ENCODE results near the gene FLOT2. TPM values are rescaled to one million over a fixed set of nuclear protein-coding genes. Genes with fewer than 3 reads are reported as not detected.

The FLOT2 gene
- total RNA-seq, 1 experiment from 2014 or later = 98.1 TPM

DNA sequence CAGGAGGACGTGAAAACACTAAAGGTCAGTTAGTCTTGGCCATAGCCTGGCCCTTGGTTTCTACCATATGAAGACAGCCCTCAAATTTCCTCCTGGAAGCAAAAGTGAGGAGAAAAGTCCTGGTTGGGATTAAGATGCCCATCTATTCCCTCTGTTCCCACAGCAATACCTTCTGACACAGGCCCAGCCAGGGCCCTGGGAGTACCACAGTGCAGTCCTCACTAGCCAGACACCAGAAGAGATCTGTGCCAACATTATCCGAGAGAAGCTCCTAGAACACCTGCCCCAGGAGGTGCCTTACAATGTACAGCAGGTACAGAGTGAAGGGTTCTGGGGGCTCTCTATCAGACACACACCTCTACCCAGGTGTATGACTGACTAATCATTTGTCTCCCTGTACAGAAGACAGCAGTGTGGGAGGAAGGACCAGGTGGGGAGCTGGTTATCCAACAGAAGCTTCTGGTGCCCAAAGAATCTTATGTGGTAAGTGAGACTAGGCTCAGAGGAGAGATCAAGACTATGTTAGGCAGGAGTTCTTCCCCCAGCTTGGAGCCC is 38.7 kb downstream of the FLOT2 start:
- peaks cover 7 to 22% of the 10 kb centered on the region in 2 experiments; a peak in 3 of 4 replicates for H3K4me1 ChIP-seq (ENCODE audit: control insufficient read depth in 1 of 2, insufficient read depth in 2 of 2, low read length in 2 of 2)
- DNase-seq (ENCODE audit: low read depth, low spot score) = no peak
- TF ChIP-seq, protein P1, sequence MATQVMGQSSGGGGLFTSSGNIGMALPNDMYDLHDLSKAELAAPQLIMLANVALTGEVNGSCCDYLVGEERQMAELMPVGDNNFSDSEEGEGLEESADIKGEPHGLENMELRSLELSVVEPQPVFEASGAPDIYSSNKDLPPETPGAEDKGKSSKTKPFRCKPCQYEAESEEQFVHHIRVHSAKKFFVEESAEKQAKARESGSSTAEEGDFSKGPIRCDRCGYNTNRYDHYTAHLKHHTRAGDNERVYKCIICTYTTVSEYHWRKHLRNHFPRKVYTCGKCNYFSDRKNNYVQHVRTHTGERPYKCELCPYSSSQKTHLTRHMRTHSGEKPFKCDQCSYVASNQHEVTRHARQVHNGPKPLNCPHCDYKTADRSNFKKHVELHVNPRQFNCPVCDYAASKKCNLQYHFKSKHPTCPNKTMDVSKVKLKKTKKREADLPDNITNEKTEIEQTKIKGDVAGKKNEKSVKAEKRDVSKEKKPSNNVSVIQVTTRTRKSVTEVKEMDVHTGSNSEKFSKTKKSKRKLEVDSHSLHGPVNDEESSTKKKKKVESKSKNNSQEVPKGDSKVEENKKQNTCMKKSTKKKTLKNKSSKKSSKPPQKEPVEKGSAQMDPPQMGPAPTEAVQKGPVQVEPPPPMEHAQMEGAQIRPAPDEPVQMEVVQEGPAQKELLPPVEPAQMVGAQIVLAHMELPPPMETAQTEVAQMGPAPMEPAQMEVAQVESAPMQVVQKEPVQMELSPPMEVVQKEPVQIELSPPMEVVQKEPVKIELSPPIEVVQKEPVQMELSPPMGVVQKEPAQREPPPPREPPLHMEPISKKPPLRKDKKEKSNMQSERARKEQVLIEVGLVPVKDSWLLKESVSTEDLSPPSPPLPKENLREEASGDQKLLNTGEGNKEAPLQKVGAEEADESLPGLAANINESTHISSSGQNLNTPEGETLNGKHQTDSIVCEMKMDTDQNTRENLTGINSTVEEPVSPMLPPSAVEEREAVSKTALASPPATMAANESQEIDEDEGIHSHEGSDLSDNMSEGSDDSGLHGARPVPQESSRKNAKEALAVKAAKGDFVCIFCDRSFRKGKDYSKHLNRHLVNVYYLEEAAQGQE (IDR thresholded peaks at IDR 0.05; ENCODE audit: low read depth) = no peak
- TF ChIP-seq ZNF274 (IDR thresholded peaks at IDR 0.05; ENCODE audit: low read depth, low read length) = no peak
- TF ChIP-seq, protein P2, sequence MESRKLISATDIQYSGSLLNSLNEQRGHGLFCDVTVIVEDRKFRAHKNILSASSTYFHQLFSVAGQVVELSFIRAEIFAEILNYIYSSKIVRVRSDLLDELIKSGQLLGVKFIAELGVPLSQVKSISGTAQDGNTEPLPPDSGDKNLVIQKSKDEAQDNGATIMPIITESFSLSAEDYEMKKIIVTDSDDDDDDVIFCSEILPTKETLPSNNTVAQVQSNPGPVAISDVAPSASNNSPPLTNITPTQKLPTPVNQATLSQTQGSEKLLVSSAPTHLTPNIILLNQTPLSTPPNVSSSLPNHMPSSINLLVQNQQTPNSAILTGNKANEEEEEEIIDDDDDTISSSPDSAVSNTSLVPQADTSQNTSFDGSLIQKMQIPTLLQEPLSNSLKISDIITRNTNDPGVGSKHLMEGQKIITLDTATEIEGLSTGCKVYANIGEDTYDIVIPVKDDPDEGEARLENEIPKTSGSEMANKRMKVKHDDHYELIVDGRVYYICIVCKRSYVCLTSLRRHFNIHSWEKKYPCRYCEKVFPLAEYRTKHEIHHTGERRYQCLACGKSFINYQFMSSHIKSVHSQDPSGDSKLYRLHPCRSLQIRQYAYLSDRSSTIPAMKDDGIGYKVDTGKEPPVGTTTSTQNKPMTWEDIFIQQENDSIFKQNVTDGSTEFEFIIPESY (IDR thresholded peaks at IDR 0.05; ENCODE audit: extremely low read depth, insufficient replicate concordance, low read length) = no peak
- TF ChIP-seq EZH2phosphoT487 (IDR thresholded peaks at IDR 0.05; ENCODE audit: borderline replicate concordance) = no peak
- TF ChIP-seq POLR2A (IDR thresholded peaks at IDR 0.05; ENCODE audit: borderline replicate concordance, extremely low read depth, insufficient read depth, insufficient read length) = no peak
- no peaks in the 10 kb centered on the region for H3K27me3 ChIP-seq (ENCODE audit: insufficient read depth, low read length)
- no peak overlapping the region for H3K27ac ChIP-seq (ENCODE audit: low read depth, low read length)
- CTCF ChIA-PET = interaction anchor here (1.0 kb wide), 1 partner anchor 95 kb away, joined by 3 read pairs; no protein-coding TSS in a partner anchor
- no peaks in the 10 kb centered on the region for H4K20me1 ChIP-seq (ENCODE audit: insufficient read depth)
- H3K36me3 ChIP-seq (ENCODE audit: control insufficient read depth in 1 of 2, insufficient read depth in 2 of 2, low read length in 2 of 2) = peaks cover 9 to 17% of the 10 kb centered on the region in 2 experiments; a peak in 3 of 4 replicates
- H3K9me2 ChIP-seq (ENCODE audit: insufficient read depth) = no peaks in the 10 kb centered on the region
- no TSS peak for BruUV-seq (replicated peaks)
- no peak overlapping the region for H3K4me2 ChIP-seq (ENCODE audit: low read length)
- H3K4me3 ChIP-seq (replicated peaks in 1 of 2; ENCODE audit: low read depth in 1 of 2, low read length in 2 of 2) = no peak overlapping the region
- peaks cover 16% of the 10 kb centered on the region for H3K79me2 ChIP-seq (ENCODE audit: insufficient read depth, low read length)
- no peaks in the 10 kb centered on the region for H3K9me3 ChIP-seq (ENCODE audit: control insufficient read depth in 1 of 2, insufficient read depth in 1 of 2, low read depth in 1 of 2, low read length in 2 of 2)
- H2AFZ ChIP-seq (ENCODE audit: low read depth, low read length, poor library complexity, severe bottlenecking) = no peak overlapping the region
- ATAC-seq = no peak
- POLR2A ChIA-PET = no interaction called here
- intact Hi-C loops (cut with micrococcal nuclease) = no loop called here
- H3K9ac ChIP-seq (ENCODE audit: low read length) = no peak overlapping the region
- RAD21 ChIA-PET (ENCODE audit: low non-redundant PET in 1 of 2, low total read pairs in 2 of 2, uncharacterized antibody in 2 of 2, unreplicated experiment in 2 of 2) = no interaction called here

All from HCT116 (cell line).